Peyer's patch (tissue), 4 donors: Measurements from ENCODE around the gene C1QTNF2. TPM values are rescaled to one million over a fixed set of nuclear protein-coding genes. Genes with fewer than 3 reads are reported as not detected.

Source experiments
- DNase-seq, 3 donors: peaks; one replicate each; pipeline ENCODE4 v3.0.0-alpha.2; 2017 to 2019
- H3K27ac ChIP-seq, 4 donors: fragments of 200-600 bp; sonication (generic); one replicate each; pipeline ENCODE4 v1.5.1; 2016 to 2019
- H3K27me3 ChIP-seq, 2 donors: fragments of 200-600 bp; sonication (generic); one replicate each; pipeline ENCODE4 v1.5.1; 2019
- H3K36me3 ChIP-seq, 3 donors: fragments of 200-600 bp; sonication (generic); one replicate each; pipeline ENCODE4 v1.5.1; 2016 to 2019
- H3K4me1 ChIP-seq, 4 donors: fragments of 200-600 bp; sonication (generic); one replicate each; pipeline ENCODE4 v1.5.1; 2016 to 2019
- H3K4me3 ChIP-seq, 4 donors: fragments of 200-600 bp; sonication (generic); 1 replicate in 3 of 4; 2 replicates in 1 of 4; pipeline ENCODE4 v1.5.1; 2016 to 2019; ENCODE audit warnings: mild to moderate bottlenecking in 1 of 4
- H3K9me3 ChIP-seq, 4 donors: fragments of 200-600 bp; sonication (generic); one replicate each; pipeline ENCODE4 v1.5.1; 2016 to 2019; ENCODE audit warnings: mild to moderate bottlenecking in 1 of 4
- POLR2A ChIP-seq, 2 donors: fragments of 450-650 bp; IDR thresholded peaks; one replicate each; pipeline ENCODE4 v1.5.1; 2017; ENCODE audit warnings: antibody characterized with exemption in 2 of 2, mild to moderate bottlenecking in 2 of 2, moderate library complexity in 2 of 2
- total RNA-seq, 4 donors: library from RNA; depleted of rRNA; stranded (reverse); fragments of >200 nt; gene quantifications; one replicate each; pipeline ENCODE4 v1.1.0, GENCODE V29; 2016
- TF ChIP-seq, protein P1 (sequence below), 6 experiments: fragments of 450-650 bp in 4 of 6; fragments of 200-600 bp in 2 of 6; sonication (generic) in 1 of 6; IDR thresholded peaks; one replicate each; pipeline ENCODE4 v1.5.1; 2017 to 2019; ENCODE audit warnings: antibody characterized with exemption in 6 of 6, mild to moderate bottlenecking in 3 of 6, moderate library complexity in 1 of 6

Gene C1QTNF2
- total RNA-seq, 4 donors from 2014 or later: 0.54 to 2.8 (median 0.88) TPM; not detected in 1

GRCh38 chr5:160378330-160378729, 7.9 kb upstream of the C1QTNF2 start:
- TF ChIP-seq, protein P1, sequence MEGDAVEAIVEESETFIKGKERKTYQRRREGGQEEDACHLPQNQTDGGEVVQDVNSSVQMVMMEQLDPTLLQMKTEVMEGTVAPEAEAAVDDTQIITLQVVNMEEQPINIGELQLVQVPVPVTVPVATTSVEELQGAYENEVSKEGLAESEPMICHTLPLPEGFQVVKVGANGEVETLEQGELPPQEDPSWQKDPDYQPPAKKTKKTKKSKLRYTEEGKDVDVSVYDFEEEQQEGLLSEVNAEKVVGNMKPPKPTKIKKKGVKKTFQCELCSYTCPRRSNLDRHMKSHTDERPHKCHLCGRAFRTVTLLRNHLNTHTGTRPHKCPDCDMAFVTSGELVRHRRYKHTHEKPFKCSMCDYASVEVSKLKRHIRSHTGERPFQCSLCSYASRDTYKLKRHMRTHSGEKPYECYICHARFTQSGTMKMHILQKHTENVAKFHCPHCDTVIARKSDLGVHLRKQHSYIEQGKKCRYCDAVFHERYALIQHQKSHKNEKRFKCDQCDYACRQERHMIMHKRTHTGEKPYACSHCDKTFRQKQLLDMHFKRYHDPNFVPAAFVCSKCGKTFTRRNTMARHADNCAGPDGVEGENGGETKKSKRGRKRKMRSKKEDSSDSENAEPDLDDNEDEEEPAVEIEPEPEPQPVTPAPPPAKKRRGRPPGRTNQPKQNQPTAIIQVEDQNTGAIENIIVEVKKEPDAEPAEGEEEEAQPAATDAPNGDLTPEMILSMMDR (IDR thresholded peaks at IDR 0.05): no peak
- TF ChIP-seq POLR2A (IDR thresholded peaks at IDR 0.05): no peak
- no peak for DNase-seq
- Histone ChIP-seq H3K27ac (no peak overlapping the region), H3K27me3 (no peaks in the 10 kb centered on the region), H3K4me1 (no peaks in the 10 kb centered on the region), H3K9me3 (no peaks in the 10 kb centered on the region), H3K4me3 (no peak overlapping the region), H3K36me3 (no peaks in the 10 kb centered on the region)

GRCh38 chr5:160377651-160378050, 7.2 kb upstream of the C1QTNF2 start:
- H3K27ac ChIP-seq: no peak overlapping the region
- no peaks in the 10 kb centered on the region for H3K36me3 ChIP-seq
- TF ChIP-seq, protein P1 (IDR thresholded peaks at IDR 0.05): no peak
- no peak for TF ChIP-seq POLR2A (IDR thresholded peaks at IDR 0.05)
- H3K4me1 ChIP-seq: no peaks in the 10 kb centered on the region
- H3K4me3 ChIP-seq: no peak overlapping the region
- no peaks in the 10 kb centered on the region for H3K9me3 ChIP-seq
- DNase-seq: no peak
- no peaks in the 10 kb centered on the region for H3K27me3 ChIP-seq

DNA sequence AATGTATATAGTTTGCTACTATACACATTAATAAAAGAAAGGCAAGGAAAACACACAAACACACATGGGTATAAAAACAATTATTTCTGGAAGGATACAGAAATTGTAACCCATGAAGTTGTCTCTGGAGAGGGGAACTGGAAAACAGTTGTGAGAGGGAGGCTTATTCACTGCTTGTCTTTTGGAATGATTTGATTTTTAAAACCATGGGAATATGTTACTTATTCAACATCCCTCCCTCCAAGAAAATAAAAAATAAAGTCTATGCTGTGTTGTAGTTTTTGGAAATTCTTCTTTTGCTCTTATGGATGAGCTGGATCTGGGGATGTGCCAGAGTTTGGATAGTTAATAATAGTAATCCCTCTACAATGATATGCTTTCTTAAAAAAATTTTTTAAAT, 6.0 kb upstream of the C1QTNF2 start:
- Histone ChIP-seq H3K9me3 (no peaks in the 10 kb centered on the region), H3K4me3 (no peak overlapping the region), H3K27me3 (no peaks in the 10 kb centered on the region), H3K27ac (no peak overlapping the region), H3K36me3 (no peaks in the 10 kb centered on the region), H3K4me1 (no peaks in the 10 kb centered on the region)
- DNase-seq: no peak
- TF ChIP-seq, protein P1 (IDR thresholded peaks at IDR 0.05): no peak
- TF ChIP-seq POLR2A (IDR thresholded peaks at IDR 0.05): no peak

DNA sequence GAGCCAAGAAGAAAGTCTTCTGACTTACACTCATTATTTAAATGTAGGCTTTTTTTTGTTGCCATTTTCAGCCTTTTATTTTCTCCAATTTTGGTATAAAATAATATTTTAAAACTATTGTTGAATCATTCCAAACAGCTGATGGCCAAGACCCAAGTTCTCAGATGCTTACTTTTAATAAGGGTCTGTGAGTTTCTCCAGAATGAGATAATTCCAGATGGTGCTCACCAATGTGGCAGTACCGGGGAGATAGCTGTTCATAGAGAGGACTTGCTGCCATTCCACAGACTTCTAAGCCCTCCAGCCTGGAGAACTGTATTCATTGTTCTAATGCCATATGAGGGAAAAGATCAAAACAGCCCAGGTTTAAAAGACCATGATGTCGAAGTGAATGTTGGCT, 5.3 kb upstream of the C1QTNF2 start:
- H3K9me3 ChIP-seq: no peaks in the 10 kb centered on the region
- no peaks in the 10 kb centered on the region for H3K36me3 ChIP-seq
- no peaks in the 10 kb centered on the region for H3K4me1 ChIP-seq
- no peak for TF ChIP-seq POLR2A (IDR thresholded peaks at IDR 0.05)
- TF ChIP-seq, protein P1 (IDR thresholded peaks at IDR 0.05): no peak
- H3K27ac ChIP-seq: no peak overlapping the region
- H3K4me3 ChIP-seq: no peak overlapping the region
- no peaks in the 10 kb centered on the region for H3K27me3 ChIP-seq
- DNase-seq: no peak

DNA sequence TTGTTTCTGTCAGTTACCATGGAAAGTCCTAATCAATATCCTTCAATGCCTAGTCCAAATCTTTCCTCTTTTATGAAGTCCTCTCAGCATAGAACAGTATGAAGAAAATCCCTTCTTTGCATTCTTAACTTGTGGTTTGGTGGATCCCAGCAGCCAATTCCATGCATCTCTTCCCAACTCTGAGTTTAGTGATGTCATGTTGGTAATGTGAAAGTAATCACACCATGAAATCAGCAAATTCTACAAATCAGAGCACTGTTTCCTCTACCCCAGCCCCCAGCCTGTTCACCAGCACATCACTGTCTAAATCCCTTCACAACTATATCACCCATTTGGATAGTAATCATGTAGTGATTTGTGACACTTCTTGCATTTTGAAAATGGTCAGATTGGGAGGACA, 4.7 kb upstream of the C1QTNF2 start:
- Histone ChIP-seq H3K27me3 (no peaks in the 10 kb centered on the region), H3K4me1 (no peaks in the 10 kb centered on the region), H3K9me3 (no peaks in the 10 kb centered on the region), H3K4me3 (no peak overlapping the region), H3K36me3 (no peaks in the 10 kb centered on the region), H3K27ac (no peak overlapping the region)
- TF ChIP-seq, protein P1 (IDR thresholded peaks at IDR 0.05): no peak
- TF ChIP-seq POLR2A (IDR thresholded peaks at IDR 0.05): no peak
- no peak for DNase-seq

GRCh38 chr5:160371294-160371693, 868 bp upstream of the C1QTNF2 start:
- H3K9me3 ChIP-seq: no peaks in the 10 kb centered on the region
- TF ChIP-seq, protein P1 (IDR thresholded peaks at IDR 0.05): no peak
- TF ChIP-seq POLR2A (IDR thresholded peaks at IDR 0.05): no peak
- no peaks in the 10 kb centered on the region for H3K27me3 ChIP-seq
- H3K36me3 ChIP-seq: no peaks in the 10 kb centered on the region
- no peaks in the 10 kb centered on the region for H3K4me1 ChIP-seq
- no peak for DNase-seq
- no peak overlapping the region for H3K4me3 ChIP-seq
- no peak overlapping the region for H3K27ac ChIP-seq
